HepG2 (cell line): Measurements from ENCODE around the gene CD24. TPM values are rescaled to one million over a fixed set of nuclear protein-coding genes. Genes with fewer than 3 reads are reported as not detected.

ENCODE experiments used
- BORCS8-MEF2B ChIP-seq: sonication (generic); formaldehyde crosslinking; IDR thresholded peaks from 2 replicates; pipeline ENCODE4 v1.8.0; 2022; ENCODE audit warnings: mild to moderate bottlenecking, missing genetic modification reagents
- EED ChIP-seq: sonication (generic); formaldehyde crosslinking; IDR thresholded peaks from 2 replicates; pipeline ENCODE4 v1.5.0; 2020; ENCODE audit warnings: mild to moderate bottlenecking, missing genetic modification reagents
- ELF3 ChIP-seq: IDR thresholded peaks from 2 replicates; pipeline ENCODE4 v1.6.1; 2016; ENCODE audit warnings: missing genetic modification reagents, missing compliant biosample characterization
- HMGA1 ChIP-seq: sonication (generic); formaldehyde crosslinking; conservative IDR thresholded peaks from 2 replicates; pipeline ENCODE4 v1.4.0; 2020; ENCODE audit warnings: missing genetic modification reagents
- NFE2L1 ChIP-seq: sonication (generic); formaldehyde crosslinking; IDR thresholded peaks from 2 replicates; pipeline ENCODE4 v1.4.0; 2020; ENCODE audit warnings: missing genetic modification reagents, mild to moderate bottlenecking, borderline replicate concordance
- PATZ1 ChIP-seq: sonication (generic); formaldehyde crosslinking; IDR thresholded peaks from 2 replicates; pipeline ENCODE4 v1.4.0; 2020; ENCODE audit warnings: missing genetic modification reagents
- POLR2A ChIP-seq, 2 experiments: IDR thresholded peaks; 2 replicates each; pipeline ENCODE4 v1.6.1; 2011; ENCODE audit warnings: low read depth in 2 of 2, low read length in 2 of 2, mild to moderate bottlenecking in 1 of 2, moderate library complexity in 1 of 2; ENCODE audit not compliant: insufficient read depth in 1 of 2
- SIX1 ChIP-seq: sonication (generic); formaldehyde crosslinking; IDR thresholded peaks from 2 replicates; pipeline ENCODE4 v1.4.0; 2020; ENCODE audit warnings: missing genetic modification reagents, borderline replicate concordance
- ZBTB20 ChIP-seq: sonication (generic); formaldehyde crosslinking; IDR thresholded peaks from 2 replicates; pipeline ENCODE4 v1.8.1; 2023; ENCODE audit warnings: missing genetic modification reagents, low read depth, mild to moderate bottlenecking, borderline replicate concordance
- ZBTB26 ChIP-seq: IDR thresholded peaks from 2 replicates; pipeline ENCODE4 v1.6.1; 2016; ENCODE audit warnings: missing compliant biosample characterization, missing genetic modification reagents, borderline replicate concordance
- ZNF138 ChIP-seq: sonication (generic); formaldehyde crosslinking; IDR thresholded peaks from 2 replicates; pipeline ENCODE4 v1.5.0; 2020; ENCODE audit warnings: mild to moderate bottlenecking, low read depth, missing genetic modification reagents
- ZNF207 ChIP-seq: fragments of 450-650 bp; IDR thresholded peaks from 2 replicates; pipeline ENCODE4 v1.6.1; 2016; ENCODE audit warnings: antibody characterized with exemption, borderline replicate concordance
- ZNF234 ChIP-seq: sonication (generic); formaldehyde crosslinking; conservative IDR thresholded peaks from 2 replicates; pipeline ENCODE4 v1.5.1; 2020; ENCODE audit warnings: mild to moderate bottlenecking, missing genetic modification reagents
- ZNF282 ChIP-seq: fragments of 450-650 bp; IDR thresholded peaks from 2 replicates; pipeline ENCODE4 v1.6.1; 2018; ENCODE audit not compliant: partially characterized antibody
- ZNF569 ChIP-seq: sonication (generic); formaldehyde crosslinking; IDR thresholded peaks from 2 replicates; pipeline ENCODE4 v1.5.0; 2020; ENCODE audit warnings: mild to moderate bottlenecking, missing genetic modification reagents, moderate library complexity, borderline replicate concordance
- ZNF777 ChIP-seq: sonication (generic); formaldehyde crosslinking; IDR thresholded peaks from 2 replicates; pipeline ENCODE4 v1.4.0; 2020; ENCODE audit warnings: missing genetic modification reagents
- ZNF782 ChIP-seq: sonication (generic); formaldehyde crosslinking; IDR thresholded peaks from 2 replicates; pipeline ENCODE4 v1.4.0; 2020; ENCODE audit warnings: missing genetic modification reagents, mild to moderate bottlenecking, borderline replicate concordance
- polyA plus RNA-seq, 8 experiments: library from polyadenylated mRNA; depleted of rRNA in 3 of 8; stranded (reverse) in 7 of 8; unstranded in 1 of 8; fragments of >200 nt; fragmentation: Illumina TruSeq in 4 of 8; extraction: Trizol in 4 of 8; gene quantifications; 2 replicates each; pipeline versions ENCODE4 v1.2.1 to v1.2.3, GENCODE V29; 2011 to 2016; ENCODE audit warnings: low read depth in 4 of 8, missing spikeins in 1 of 8, mixed read lengths in 1 of 8; ENCODE audit not compliant: insufficient read depth in 1 of 8
- total RNA-seq, 5 experiments: library from RNA; depleted of rRNA; stranded (reverse); fragments of >200 nt; fragmentation: Illumina TruSeq; extraction: Trizol; gene quantifications; 2 replicates each; pipeline ENCODE4 v1.2.3, GENCODE V29; 2016; ENCODE audit warnings: low read depth in 1 of 5

Gene CD24
- total and polyA plus RNA-seq, 2 of the 13 experiments (the other 11 are each of a cell fraction or from before 2014, with no cell fraction given) = 11.3 to 30.5 TPM

- no peak for TF ChIP-seq NFE2L1 (CRISPR knock-in tag)
- TF ChIP-seq ZNF782 = no peak
- peak in 1 of 2 experiments; percentile 71; a peak in 2 of 4 replicates for TF ChIP-seq POLR2A (IDR thresholded peaks at IDR 0.05; ENCODE audit: insufficient read depth in 1 of 2, low read depth in 2 of 2, low read length in 2 of 2)
- no peak for TF ChIP-seq HMGA1 (CRISPR knock-in tag)
- peak; percentile 9; the same call in 1 of the 2 replicates for TF ChIP-seq PATZ1
- no peak for TF ChIP-seq ZBTB26 (CRISPR knock-in tag)
- peak; percentile 95 for TF ChIP-seq ZNF777 (CRISPR knock-in tag)
- no peak for TF ChIP-seq ZNF207
- TF ChIP-seq ZNF569 = no peak
- TF ChIP-seq BORCS8-MEF2B (CRISPR knock-in tag) = 0 out of 2 replicates have a peak, but pooled peaks have one; percentile 2
- no peak for TF ChIP-seq ZNF282
- TF ChIP-seq ZNF234 (CRISPR knock-in tag) = no peak
- TF ChIP-seq SIX1 = no peak
- no peak for TF ChIP-seq ELF3
- TF ChIP-seq EED (CRISPR knock-in tag) = no peak
- no peak for TF ChIP-seq ZBTB20
- no peak for TF ChIP-seq ZNF138 (CRISPR knock-in tag)
- TF ChIP-seq, all 625 proteins: peak for 5
These were observed at the start of gene CD24 (continued) for GRCh38 chr6:106974336-106974998.
